ENCODE results near the gene KCTD3.

DNA sequence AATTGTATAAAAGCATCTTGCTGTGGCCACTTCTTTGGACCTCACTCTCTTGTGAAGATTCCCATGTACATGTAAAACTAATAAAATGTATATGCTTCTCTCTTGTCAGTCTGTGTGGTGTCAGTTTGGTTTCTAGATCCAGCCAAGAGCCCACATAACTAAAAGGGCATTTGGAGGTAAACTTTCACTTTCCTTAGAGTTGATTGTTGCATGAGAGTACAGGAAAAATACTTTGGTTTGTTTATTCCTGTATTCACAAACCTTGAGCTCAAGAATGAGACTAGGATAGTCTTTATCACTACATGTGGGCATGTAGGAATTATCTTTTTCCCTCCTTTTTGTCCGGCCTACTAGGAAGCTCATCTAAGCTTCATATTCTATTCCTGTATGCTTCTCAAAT is 50.9 kb downstream of the KCTD3 start:
- TF ChIP-seq, protein P1, sequence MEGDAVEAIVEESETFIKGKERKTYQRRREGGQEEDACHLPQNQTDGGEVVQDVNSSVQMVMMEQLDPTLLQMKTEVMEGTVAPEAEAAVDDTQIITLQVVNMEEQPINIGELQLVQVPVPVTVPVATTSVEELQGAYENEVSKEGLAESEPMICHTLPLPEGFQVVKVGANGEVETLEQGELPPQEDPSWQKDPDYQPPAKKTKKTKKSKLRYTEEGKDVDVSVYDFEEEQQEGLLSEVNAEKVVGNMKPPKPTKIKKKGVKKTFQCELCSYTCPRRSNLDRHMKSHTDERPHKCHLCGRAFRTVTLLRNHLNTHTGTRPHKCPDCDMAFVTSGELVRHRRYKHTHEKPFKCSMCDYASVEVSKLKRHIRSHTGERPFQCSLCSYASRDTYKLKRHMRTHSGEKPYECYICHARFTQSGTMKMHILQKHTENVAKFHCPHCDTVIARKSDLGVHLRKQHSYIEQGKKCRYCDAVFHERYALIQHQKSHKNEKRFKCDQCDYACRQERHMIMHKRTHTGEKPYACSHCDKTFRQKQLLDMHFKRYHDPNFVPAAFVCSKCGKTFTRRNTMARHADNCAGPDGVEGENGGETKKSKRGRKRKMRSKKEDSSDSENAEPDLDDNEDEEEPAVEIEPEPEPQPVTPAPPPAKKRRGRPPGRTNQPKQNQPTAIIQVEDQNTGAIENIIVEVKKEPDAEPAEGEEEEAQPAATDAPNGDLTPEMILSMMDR (IDR thresholded peaks at IDR 0.05), result no peak
- TF ChIP-seq POLR2AphosphoS5 (IDR thresholded peaks at IDR 0.05; ENCODE audit: low read depth, low read length) (no peak), TCF7L2 (IDR thresholded peaks at IDR 0.05; ENCODE audit: low read depth, low read length) (no peak), SIN3A (IDR thresholded peaks at IDR 0.05; ENCODE audit: borderline replicate concordance, insufficient read depth, low read depth, low read length) (no peak)
- TF ChIP-seq, protein P2, sequence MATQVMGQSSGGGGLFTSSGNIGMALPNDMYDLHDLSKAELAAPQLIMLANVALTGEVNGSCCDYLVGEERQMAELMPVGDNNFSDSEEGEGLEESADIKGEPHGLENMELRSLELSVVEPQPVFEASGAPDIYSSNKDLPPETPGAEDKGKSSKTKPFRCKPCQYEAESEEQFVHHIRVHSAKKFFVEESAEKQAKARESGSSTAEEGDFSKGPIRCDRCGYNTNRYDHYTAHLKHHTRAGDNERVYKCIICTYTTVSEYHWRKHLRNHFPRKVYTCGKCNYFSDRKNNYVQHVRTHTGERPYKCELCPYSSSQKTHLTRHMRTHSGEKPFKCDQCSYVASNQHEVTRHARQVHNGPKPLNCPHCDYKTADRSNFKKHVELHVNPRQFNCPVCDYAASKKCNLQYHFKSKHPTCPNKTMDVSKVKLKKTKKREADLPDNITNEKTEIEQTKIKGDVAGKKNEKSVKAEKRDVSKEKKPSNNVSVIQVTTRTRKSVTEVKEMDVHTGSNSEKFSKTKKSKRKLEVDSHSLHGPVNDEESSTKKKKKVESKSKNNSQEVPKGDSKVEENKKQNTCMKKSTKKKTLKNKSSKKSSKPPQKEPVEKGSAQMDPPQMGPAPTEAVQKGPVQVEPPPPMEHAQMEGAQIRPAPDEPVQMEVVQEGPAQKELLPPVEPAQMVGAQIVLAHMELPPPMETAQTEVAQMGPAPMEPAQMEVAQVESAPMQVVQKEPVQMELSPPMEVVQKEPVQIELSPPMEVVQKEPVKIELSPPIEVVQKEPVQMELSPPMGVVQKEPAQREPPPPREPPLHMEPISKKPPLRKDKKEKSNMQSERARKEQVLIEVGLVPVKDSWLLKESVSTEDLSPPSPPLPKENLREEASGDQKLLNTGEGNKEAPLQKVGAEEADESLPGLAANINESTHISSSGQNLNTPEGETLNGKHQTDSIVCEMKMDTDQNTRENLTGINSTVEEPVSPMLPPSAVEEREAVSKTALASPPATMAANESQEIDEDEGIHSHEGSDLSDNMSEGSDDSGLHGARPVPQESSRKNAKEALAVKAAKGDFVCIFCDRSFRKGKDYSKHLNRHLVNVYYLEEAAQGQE (IDR thresholded peaks at IDR 0.05; ENCODE audit: insufficient read depth in 1 of 2, low read depth in 2 of 2, low read length in 1 of 2), result no peak
